DOHH2 (cell line): ENCODE data around the gene CACTIN.

Experiments
- H3F3A ChIP-seq: fragments of 200-600 bp; sonication (generic), shearing (Covaris generic); 2 replicates; pipeline ENCODE4 v1.6.0; 2016; ENCODE audit warnings: antibody characterized with exemption, mild to moderate bottlenecking; ENCODE audit not compliant: control insufficient read depth, insufficient read depth
- H3K27ac ChIP-seq: fragments of 200-600 bp; sonication (generic); 2 replicates; pipeline ENCODE4 v1.5.1; 2014; ENCODE audit warnings: low read depth, mild to moderate bottlenecking, low read length, moderate library complexity
- H3K27me3 ChIP-seq: fragments of 200-600 bp; sonication (generic); 2 replicates; pipeline ENCODE4 v1.6.1; 2014; ENCODE audit warnings: mild to moderate bottlenecking, low read length, mixed read lengths; ENCODE audit not compliant: control insufficient read depth
- H3K36me3 ChIP-seq: fragments of 200-600 bp; sonication (generic); 2 replicates; pipeline ENCODE4 v1.6.1; 2014; ENCODE audit warnings: mild to moderate bottlenecking, low read length, moderate library complexity, mixed read lengths; ENCODE audit not compliant: control insufficient read depth
- H3K4me1 ChIP-seq: fragments of 200-600 bp; sonication (generic); 2 replicates; pipeline ENCODE4 v1.6.1; 2014; ENCODE audit warnings: mild to moderate bottlenecking, low read length, mixed read lengths; ENCODE audit not compliant: control insufficient read depth
- H3K4me2 ChIP-seq: fragments of 200-600 bp; sonication (generic); 2 replicates; pipeline ENCODE4 v1.6.0; 2014; ENCODE audit warnings: mild to moderate bottlenecking, low read length, moderate library complexity
- H3K4me3 ChIP-seq: fragments of 200-600 bp; sonication (generic); 2 replicates; pipeline ENCODE4 v1.5.1; 2014; ENCODE audit warnings: mild to moderate bottlenecking, low read length, mixed read lengths
- H3K79me2 ChIP-seq: fragments of 200-600 bp; sonication (generic); 2 replicates; pipeline ENCODE4 v1.6.1; 2014; ENCODE audit warnings: mild to moderate bottlenecking, low read length, mixed read lengths; ENCODE audit not compliant: control insufficient read depth
- H3K9me2 ChIP-seq: fragments of 200-600 bp; sonication (generic); replicated peaks from 2 replicates; pipeline ENCODE4 v1.6.1; 2014; ENCODE audit warnings: mild to moderate bottlenecking, low read length, mixed read lengths; ENCODE audit not compliant: control insufficient read depth
- H3K9me3 ChIP-seq: fragments of 200-600 bp; sonication (generic); 2 replicates; pipeline ENCODE4 v1.6.1; 2014; ENCODE audit warnings: antibody characterized with exemption, low read length, mixed read lengths; ENCODE audit not compliant: control insufficient read depth, insufficient read depth
- H4K20me1 ChIP-seq: fragments of 200-600 bp; sonication (generic); 2 replicates; pipeline ENCODE4 v1.6.0; 2014; ENCODE audit warnings: low read depth, mild to moderate bottlenecking, antibody characterized with exemption, low read length, moderate library complexity; ENCODE audit not compliant: control insufficient read depth, insufficient read depth
- EZH2phosphoT487 ChIP-seq: fragments of 200-600 bp; sonication (generic); IDR thresholded peaks from 2 replicates; pipeline ENCODE4 v1.6.1; 2017; ENCODE audit warnings: borderline replicate concordance, mild to moderate bottlenecking, antibody characterized with exemption, low read length, moderate library complexity, mixed read lengths
- TF ChIP-seq, protein P1 (sequence below): fragments of 200-600 bp; sonication (generic); IDR thresholded peaks from one replicate; pipeline ENCODE4 v1.5.1; 2014; ENCODE audit warnings: antibody characterized with exemption, mild to moderate bottlenecking, low read depth, low read length; ENCODE audit not compliant: poor library complexity, severe bottlenecking

Gene CACTIN

GRCh38 chr19:3642296-3642695 is 15.7 kb upstream of the CACTIN start:
- Histone ChIP-seq H3K9me3 (no peaks in the 10 kb centered on the region), H3K36me3 (no peaks in the 10 kb centered on the region), H3K4me2 (no peak overlapping the region), H3K79me2 (no peaks in the 10 kb centered on the region), H3K27ac (no peak overlapping the region), H3K4me3 (no peak overlapping the region), H3F3A (no peaks in the 10 kb centered on the region), H3K9me2 (no peaks in the 10 kb centered on the region), H3K27me3 (no peaks in the 10 kb centered on the region), H4K20me1 (no peaks in the 10 kb centered on the region), H3K4me1 (no peaks in the 10 kb centered on the region)
- TF ChIP-seq EZH2phosphoT487: no peak
- TF ChIP-seq, protein P1, sequence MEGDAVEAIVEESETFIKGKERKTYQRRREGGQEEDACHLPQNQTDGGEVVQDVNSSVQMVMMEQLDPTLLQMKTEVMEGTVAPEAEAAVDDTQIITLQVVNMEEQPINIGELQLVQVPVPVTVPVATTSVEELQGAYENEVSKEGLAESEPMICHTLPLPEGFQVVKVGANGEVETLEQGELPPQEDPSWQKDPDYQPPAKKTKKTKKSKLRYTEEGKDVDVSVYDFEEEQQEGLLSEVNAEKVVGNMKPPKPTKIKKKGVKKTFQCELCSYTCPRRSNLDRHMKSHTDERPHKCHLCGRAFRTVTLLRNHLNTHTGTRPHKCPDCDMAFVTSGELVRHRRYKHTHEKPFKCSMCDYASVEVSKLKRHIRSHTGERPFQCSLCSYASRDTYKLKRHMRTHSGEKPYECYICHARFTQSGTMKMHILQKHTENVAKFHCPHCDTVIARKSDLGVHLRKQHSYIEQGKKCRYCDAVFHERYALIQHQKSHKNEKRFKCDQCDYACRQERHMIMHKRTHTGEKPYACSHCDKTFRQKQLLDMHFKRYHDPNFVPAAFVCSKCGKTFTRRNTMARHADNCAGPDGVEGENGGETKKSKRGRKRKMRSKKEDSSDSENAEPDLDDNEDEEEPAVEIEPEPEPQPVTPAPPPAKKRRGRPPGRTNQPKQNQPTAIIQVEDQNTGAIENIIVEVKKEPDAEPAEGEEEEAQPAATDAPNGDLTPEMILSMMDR: no peak

DNA sequence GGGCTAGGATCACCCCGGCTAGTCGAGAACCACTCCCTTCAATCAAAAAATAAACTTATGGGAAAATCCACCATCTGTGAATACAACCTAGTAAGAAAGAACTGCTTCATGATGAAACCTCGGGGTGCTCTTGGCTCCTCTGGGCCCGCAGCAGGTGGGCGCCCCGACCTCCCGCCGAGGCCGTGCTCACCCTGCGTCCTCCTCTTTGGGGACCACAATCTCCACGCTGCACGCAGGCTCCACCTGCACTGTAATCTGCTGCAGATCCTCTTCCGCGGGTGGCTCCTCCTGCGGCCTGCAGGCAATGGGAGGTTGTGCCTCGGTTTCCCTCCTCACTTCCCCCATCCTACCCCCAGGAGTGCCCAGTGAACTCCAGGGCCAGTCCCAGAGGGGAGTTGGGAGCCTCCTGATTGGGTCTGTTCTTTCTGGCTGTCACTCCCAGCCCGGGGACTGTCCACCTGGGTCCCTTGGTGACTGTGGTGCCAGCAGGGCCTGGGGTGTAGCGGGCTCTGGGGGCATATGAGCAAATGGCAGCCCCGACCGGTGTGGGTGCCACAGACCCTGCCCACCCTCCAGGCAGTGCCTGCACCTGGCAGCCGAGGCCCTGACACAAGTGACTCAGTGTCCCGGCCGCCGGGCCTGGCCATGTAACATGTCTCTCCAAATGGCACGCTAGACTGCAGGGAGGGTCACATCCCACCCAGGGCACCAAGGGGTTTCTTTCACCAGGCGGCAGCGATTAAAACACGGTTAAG is 15.1 kb upstream of the CACTIN start:
- no peaks in the 10 kb centered on the region for H3K36me3 ChIP-seq

GRCh38 chr19:3639479-3639878 is 12.9 kb upstream of the CACTIN start:
- Histone ChIP-seq H3K4me3 (no peak overlapping the region), H3K4me1 (no peaks in the 10 kb centered on the region), H3K27ac (no peak overlapping the region), H4K20me1 (no peaks in the 10 kb centered on the region), H3F3A (no peaks in the 10 kb centered on the region), H3K9me3 (no peaks in the 10 kb centered on the region), H3K36me3 (no peaks in the 10 kb centered on the region), H3K9me2 (no peaks in the 10 kb centered on the region), H3K27me3 (no peaks in the 10 kb centered on the region), H3K4me2 (no peak overlapping the region), H3K79me2 (no peaks in the 10 kb centered on the region)
- TF ChIP-seq, protein P1: no peak
- no peak for TF ChIP-seq EZH2phosphoT487

More for the DNA sequence above, 15.1 kb upstream of the CACTIN start:
- H3K4me2 ChIP-seq: no peak overlapping the region
- H3K9me3 ChIP-seq: no peaks in the 10 kb centered on the region
- no peaks in the 10 kb centered on the region for H3K79me2 ChIP-seq
- H3K4me3 ChIP-seq: no peak overlapping the region
- H3K4me1 ChIP-seq: no peaks in the 10 kb centered on the region
- H3F3A ChIP-seq: no peaks in the 10 kb centered on the region
- no peaks in the 10 kb centered on the region for H3K27me3 ChIP-seq
- no peak for TF ChIP-seq EZH2phosphoT487
- TF ChIP-seq, protein P1: no peak
- no peak overlapping the region for H3K27ac ChIP-seq
- no peaks in the 10 kb centered on the region for H3K9me2 ChIP-seq
- H4K20me1 ChIP-seq: no peaks in the 10 kb centered on the region
